Neutrophil (primary cell): ENCODE data around the gene ADGRG4.

Experiments
- H3K27ac ChIP-seq: fragments of 200-600 bp; sonication (generic); 2 replicates; pipeline ENCODE4 v1.5.1; 2016; ENCODE audit warnings: mild to moderate bottlenecking, moderate library complexity
- H3K27me3 ChIP-seq: fragments of 200-600 bp; sonication (generic); 2 replicates; pipeline ENCODE4 v1.6.0; 2016; ENCODE audit warnings: mild to moderate bottlenecking
- H3K36me3 ChIP-seq: fragments of 200-600 bp; sonication (generic); 2 replicates; pipeline ENCODE4 v1.5.1; 2017
- H3K4me1 ChIP-seq, 2 experiments: fragments of 200-600 bp in 1 of 2; sonication (generic) in 1 of 2; 1 replicate in 1 of 2; 2 replicates in 1 of 2; pipeline versions ENCODE4 v1.5.1 to v1.6.1; 2013 to 2016; ENCODE audit warnings: low read depth in 1 of 2, low read length in 1 of 2, mild to moderate bottlenecking in 1 of 2, moderate library complexity in 1 of 2; ENCODE audit not compliant: control insufficient read depth in 1 of 2, insufficient read depth in 1 of 2
- H3K4me3 ChIP-seq, 2 experiments: fragments of 200-600 bp in 1 of 2; sonication (generic) in 1 of 2; 1 replicate in 1 of 2; 2 replicates in 1 of 2; pipeline ENCODE4 v1.5.1; 2013 to 2016; ENCODE audit warnings: low read depth in 1 of 2, low read length in 1 of 2, mild to moderate bottlenecking in 1 of 2, moderate library complexity in 1 of 2
- H3K9me3 ChIP-seq: fragments of 200-600 bp; sonication (generic); 2 replicates; pipeline ENCODE4 v1.5.1; 2016
- CTCF ChIP-seq: fragments of 200-600 bp; sonication (generic); IDR thresholded peaks from 2 replicates; pipeline ENCODE4 v1.5.1; 2016; ENCODE audit warnings: antibody characterized with exemption

Gene ADGRG4

GRCh38 chrX:136405126-136405525 lies 104.4 kb downstream of the ADGRG4 start:
- Histone ChIP-seq H3K27me3 (no peaks in the 10 kb centered on the region), H3K4me3 (no peak overlapping the region), H3K9me3 (no peaks in the 10 kb centered on the region), H3K4me1 (no peaks in the 10 kb centered on the region), H3K27ac (no peak overlapping the region), H3K36me3 (no peaks in the 10 kb centered on the region)
- no peak for TF ChIP-seq CTCF

- H3K27me3 ChIP-seq = no peaks in the 10 kb centered on the region
- no peaks in the 10 kb centered on the region for H3K36me3 ChIP-seq
- no peak overlapping the region for H3K4me3 ChIP-seq
- no peaks in the 10 kb centered on the region for H3K4me1 ChIP-seq
- H3K9me3 ChIP-seq = no peaks in the 10 kb centered on the region
- no peak overlapping the region for H3K27ac ChIP-seq
- no peak for TF ChIP-seq CTCF
Observed at GRCh38 chrX:136417806-136418205, 117.0 kb downstream of the ADGRG4 start.

GRCh38 chrX:136421338-136421737 lies 120.6 kb downstream of the ADGRG4 start:
- H3K4me3 ChIP-seq = no peak overlapping the region
- no peaks in the 10 kb centered on the region for H3K36me3 ChIP-seq
- no peak overlapping the region for H3K27ac ChIP-seq
- H3K27me3 ChIP-seq = no peaks in the 10 kb centered on the region
- TF ChIP-seq CTCF = no peak
- H3K9me3 ChIP-seq = no peaks in the 10 kb centered on the region
- H3K4me1 ChIP-seq = no peaks in the 10 kb centered on the region

- TF ChIP-seq CTCF = no peak
- Histone ChIP-seq H3K27me3 (no peaks in the 10 kb centered on the region), H3K27ac (no peak overlapping the region), H3K4me3 (no peak overlapping the region), H3K36me3 (no peaks in the 10 kb centered on the region), H3K4me1 (no peaks in the 10 kb centered on the region), H3K9me3 (no peaks in the 10 kb centered on the region)
Observed at GRCh38 chrX:136423724-136424123, 123.0 kb downstream of the ADGRG4 start.

GRCh38 chrX:136425996-136426395 lies 125.2 kb downstream of the ADGRG4 start:
- Histone ChIP-seq H3K4me3 (no peak overlapping the region), H3K27ac (no peak overlapping the region), H3K9me3 (no peaks in the 10 kb centered on the region), H3K36me3 (no peaks in the 10 kb centered on the region), H3K27me3 (no peaks in the 10 kb centered on the region), H3K4me1 (no peaks in the 10 kb centered on the region)
- no peak for TF ChIP-seq CTCF

GRCh38 chrX:136431625-136432024 lies 130.9 kb downstream of the ADGRG4 start:
- H3K9me3 ChIP-seq = no peaks in the 10 kb centered on the region
- no peaks in the 10 kb centered on the region for H3K4me1 ChIP-seq
- H3K36me3 ChIP-seq = no peaks in the 10 kb centered on the region
- no peak for TF ChIP-seq CTCF
- H3K27ac ChIP-seq = no peak overlapping the region
- no peaks in the 10 kb centered on the region for H3K27me3 ChIP-seq
- no peak overlapping the region for H3K4me3 ChIP-seq
